ENCODE results near the gene PACRG.

Gene PACRG

GRCh38 chr6:163066200-163066599 lies 338.4 kb downstream of the PACRG start:
- no peak for DNase-seq (ENCODE audit: low read depth in 1 of 2, low spot score in 1 of 2)

GRCh38 chr6:163077134-163077533 lies 349.4 kb downstream of the PACRG start:
- no peak for DNase-seq (ENCODE audit: low read depth in 1 of 2, low spot score in 1 of 2)

- no peak for DNase-seq (ENCODE audit: low read depth in 1 of 2, low spot score in 1 of 2)
Observed at GRCh38 chr6:163078712-163079111, 350.9 kb downstream of the PACRG start.

- DNase-seq (ENCODE audit: low read depth in 1 of 2, low spot score in 1 of 2) = no peak
Observed at GRCh38 chr6:163080228-163080627, 352.5 kb downstream of the PACRG start.

GRCh38 chr6:163083141-163083540 lies 355.4 kb downstream of the PACRG start:
- no peak for DNase-seq (ENCODE audit: low read depth in 1 of 2, low spot score in 1 of 2)

- no peak for DNase-seq (ENCODE audit: low read depth in 1 of 2, low spot score in 1 of 2)
Observed at GRCh38 chr6:163085426-163085825, 357.7 kb downstream of the PACRG start.

GRCh38 chr6:163085861-163086623 lies 358.3 kb downstream of the PACRG start:
- DNase-seq (ENCODE audit: low read depth in 1 of 2, low spot score in 1 of 2) = no peak

GRCh38 chr6:163086624-163086920 lies 358.8 kb downstream of the PACRG start:
- DNase-seq (ENCODE audit: low read depth in 1 of 2, low spot score in 1 of 2) = no peak

GRCh38 chr6:163087981-163088380 lies 360.2 kb downstream of the PACRG start:
- DNase-seq (ENCODE audit: low read depth in 1 of 2, low spot score in 1 of 2) = no peak

GRCh38 chr6:163092876-163093275 lies 365.1 kb downstream of the PACRG start:
- no peak for DNase-seq (ENCODE audit: low read depth in 1 of 2, low spot score in 1 of 2)

GRCh38 chr6:163094881-163095280 lies 367.1 kb downstream of the PACRG start:
- DNase-seq (ENCODE audit: low read depth in 1 of 2, low spot score in 1 of 2) = no peak

GRCh38 chr6:163095401-163095800 lies 367.6 kb downstream of the PACRG start:
- DNase-seq (ENCODE audit: low read depth in 1 of 2, low spot score in 1 of 2) = no peak

GRCh38 chr6:163098827-163099479 lies 371.2 kb downstream of the PACRG start:
- DNase-seq (ENCODE audit: low read depth in 1 of 2, low spot score in 1 of 2) = no peak

GRCh38 chr6:163099621-163100171 lies 371.9 kb downstream of the PACRG start:
- no peak for DNase-seq (ENCODE audit: low read depth in 1 of 2, low spot score in 1 of 2)

GRCh38 chr6:163100259-163100658 lies 372.5 kb downstream of the PACRG start:
- no peak for DNase-seq (ENCODE audit: low read depth in 1 of 2, low spot score in 1 of 2)

- no peak for DNase-seq (ENCODE audit: low read depth in 1 of 2, low spot score in 1 of 2)
Observed at GRCh38 chr6:163113358-163113962, 385.7 kb downstream of the PACRG start.

GRCh38 chr6:163118941-163119340 lies 391.2 kb downstream of the PACRG start:
- no peak for DNase-seq (ENCODE audit: low read depth in 1 of 2, low spot score in 1 of 2)

GRCh38 chr6:163120223-163120622 lies 392.4 kb downstream of the PACRG start:
- DNase-seq (ENCODE audit: low read depth in 1 of 2, low spot score in 1 of 2) = no peak

- no peak for DNase-seq (ENCODE audit: low read depth in 1 of 2, low spot score in 1 of 2)
Observed at GRCh38 chr6:163121270-163121669, 393.5 kb downstream of the PACRG start.

GRCh38 chr6:163122365-163122764 lies 394.6 kb downstream of the PACRG start:
- no peak for DNase-seq (ENCODE audit: low read depth in 1 of 2, low spot score in 1 of 2)

GRCh38 chr6:163123098-163123497 lies 395.3 kb downstream of the PACRG start:
- DNase-seq (ENCODE audit: low read depth in 1 of 2, low spot score in 1 of 2) = no peak

- no peak for DNase-seq (ENCODE audit: low read depth in 1 of 2, low spot score in 1 of 2)
Observed at GRCh38 chr6:163126741-163127140, 399.0 kb downstream of the PACRG start.
